ENCODE data around the gene STX4. TPM values are rescaled to one million over a fixed set of nuclear protein-coding genes. Genes with fewer than 3 reads are reported as not detected.

STX4 gene
- polyA plus RNA-seq, 1 of the 3 experiments (the other 2 are of a cell fraction): 117 TPM

GRCh38 chr16:31050280-31051030 lies 17.1 kb downstream of the STX4 start:
- H3K4me2 ChIP-seq: no peak overlapping the region
- no peaks in the 10 kb centered on the region for H3K9me3 ChIP-seq
- ChIA-PET POLR2A (interaction anchor here (0.6 to 0.7 kb wide), 2 partner anchors 26 to 104 kb away, joined by 3 to 5 read pairs; no protein-coding TSS in a partner anchor), CTCF (interaction anchor here (1.8 kb wide), 1 partner anchor 10 kb away, joined by 6 read pairs; no protein-coding TSS in a partner anchor)
- H4K20me1 ChIP-seq (ENCODE audit: insufficient read depth): no peaks in the 10 kb centered on the region
- TF ChIP-seq CTCF (IDR thresholded peaks at IDR 0.05): no peak
- TF ChIP-seq TAF1 (IDR thresholded peaks at IDR 0.05; ENCODE audit: borderline replicate concordance, low read depth, low read length): no peak
- no peak for TF ChIP-seq MXI1 (IDR thresholded peaks at IDR 0.05; ENCODE audit: low read depth, low read length)
- no peak for TF ChIP-seq USF2 (IDR thresholded peaks at IDR 0.05; ENCODE audit: borderline replicate concordance, low read depth, low read length)
- TF ChIP-seq JUND (IDR thresholded peaks at IDR 0.05): no peak
- no peak for TF ChIP-seq ZBTB33 (IDR thresholded peaks at IDR 0.05; ENCODE audit: borderline replicate concordance, low read depth)
- no peak for TF ChIP-seq RCOR1 (IDR thresholded peaks at IDR 0.05; ENCODE audit: low read length)
- TF ChIP-seq SIN3A (IDR thresholded peaks at IDR 0.05; ENCODE audit: borderline replicate concordance, low read depth, low read length): no peak
- TF ChIP-seq TCF12 (IDR thresholded peaks at IDR 0.05): no peak
- no peak for TF ChIP-seq POLR2AphosphoS5 (IDR thresholded peaks at IDR 0.05; ENCODE audit: low read depth, low read length)
- no peak for TF ChIP-seq TEAD4 (IDR thresholded peaks at IDR 0.05; ENCODE audit: borderline replicate concordance, insufficient read depth)
- no peak for TF ChIP-seq CHD2 (IDR thresholded peaks at IDR 0.05; ENCODE audit: low read length, partially characterized antibody)
- no peak for TF ChIP-seq EP300 (IDR thresholded peaks at IDR 0.05; ENCODE audit: borderline replicate concordance in 1 of 2, low read depth in 1 of 2, low read length in 1 of 2)
- TF ChIP-seq NFIC (IDR thresholded peaks at IDR 0.05; ENCODE audit: borderline replicate concordance): no peak
- TF ChIP-seq FOXM1 (IDR thresholded peaks at IDR 0.05; ENCODE audit: low read depth): no peak
- no peak for TF ChIP-seq YY1 (IDR thresholded peaks at IDR 0.05; ENCODE audit: low read depth)
- TF ChIP-seq PBX3 (IDR thresholded peaks at IDR 0.05): no peak
- TF ChIP-seq FOXJ3 (CRISPR knock-in tag; IDR thresholded peaks at IDR 0.05): no peak
- TF ChIP-seq RFX5 (IDR thresholded peaks at IDR 0.05; ENCODE audit: low read length): no peak
- H3F3A ChIP-seq (replicated peaks; ENCODE audit: insufficient read depth): peaks cover 14% of the 10 kb centered on the region
- 81% methylated on average over 10 of the region's 10 CpGs for WGBS (ENCODE audit: low lambda C conversion rate)
- no peak for DNase-seq
- no peak overlapping the region for H3K27ac ChIP-seq (ENCODE audit: low read depth in 2 of 2, low read length in 1 of 2)
- H2AFZ ChIP-seq (ENCODE audit: low read depth): no peak overlapping the region
- no peaks in the 10 kb centered on the region for H3K9me2 ChIP-seq
- peaks cover 0 to 5% of the 10 kb centered on the region in 2 experiments; a peak in 1 of 4 replicates for H3K4me1 ChIP-seq (ENCODE audit: control insufficient read depth in 1 of 2, insufficient read depth in 2 of 2, low read depth in 1 of 2, low read length in 1 of 2)
- H3K4me3 ChIP-seq (ENCODE audit: low read depth in 2 of 2, low read length in 1 of 2): no peak overlapping the region
- no peaks in the 10 kb centered on the region for H3K27me3 ChIP-seq (ENCODE audit: insufficient read depth)
- H3K79me2 ChIP-seq (ENCODE audit: insufficient read depth): no peaks in the 10 kb centered on the region
- H3K36me3 ChIP-seq (replicated peaks in 1 of 2; ENCODE audit: control insufficient read depth in 1 of 2, insufficient read depth in 2 of 2, low read length in 1 of 2): no peaks in the 10 kb centered on the region
- no peak overlapping the region for H3K9ac ChIP-seq
